ENCODE results near the gene GNGT2. TPM values are rescaled to one million over a fixed set of nuclear protein-coding genes. Genes with fewer than 3 reads are reported as not detected.

GNGT2 gene
- total and polyA plus RNA-seq, 2 of the 4 experiments (the other 2 are of a cell fraction): 0.18 to 0.79 TPM

DNA sequence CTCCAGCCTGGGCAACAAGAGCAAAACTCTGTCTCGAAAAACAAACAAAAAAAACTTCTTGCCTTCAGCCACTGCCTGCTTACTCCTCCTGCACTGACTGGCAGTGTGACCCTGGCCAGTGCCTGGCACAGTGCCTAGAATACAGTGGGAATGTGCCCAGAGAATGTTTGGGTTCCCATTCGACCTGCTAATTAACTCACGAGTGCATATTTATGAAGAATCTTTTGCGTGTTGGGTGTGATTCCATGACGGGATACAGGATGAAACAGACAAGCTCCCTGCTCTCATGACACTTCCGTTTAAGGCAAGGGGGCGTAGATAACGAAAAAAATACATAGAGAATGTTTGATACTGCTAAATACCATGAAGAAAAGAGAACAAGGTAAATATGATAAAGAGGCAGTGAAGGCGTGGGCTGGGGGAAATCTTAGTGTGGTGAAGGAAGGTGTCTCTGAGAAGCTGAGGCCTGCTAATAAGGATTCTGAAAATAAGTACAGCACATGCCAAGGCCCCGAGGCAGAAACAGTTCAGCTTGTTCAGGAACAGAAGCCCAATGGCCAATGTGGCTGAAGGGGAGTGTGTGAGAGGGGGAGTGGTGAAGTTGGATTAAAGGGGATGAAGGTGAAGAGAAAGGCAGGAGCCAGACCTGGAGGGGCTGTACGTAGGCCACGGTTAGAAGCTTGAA is 4.4 kb upstream of the GNGT2 start:
- no peak overlapping the region for H2AFZ ChIP-seq (replicated peaks; ENCODE audit: low read length, poor library complexity)
- DNase-seq (no peak), ATAC-seq (ENCODE audit: low read depth) (no peak)
- H4K20me1 ChIP-seq (ENCODE audit: insufficient read depth, low read length): no peaks in the 10 kb centered on the region
- TF ChIP-seq, protein P1, sequence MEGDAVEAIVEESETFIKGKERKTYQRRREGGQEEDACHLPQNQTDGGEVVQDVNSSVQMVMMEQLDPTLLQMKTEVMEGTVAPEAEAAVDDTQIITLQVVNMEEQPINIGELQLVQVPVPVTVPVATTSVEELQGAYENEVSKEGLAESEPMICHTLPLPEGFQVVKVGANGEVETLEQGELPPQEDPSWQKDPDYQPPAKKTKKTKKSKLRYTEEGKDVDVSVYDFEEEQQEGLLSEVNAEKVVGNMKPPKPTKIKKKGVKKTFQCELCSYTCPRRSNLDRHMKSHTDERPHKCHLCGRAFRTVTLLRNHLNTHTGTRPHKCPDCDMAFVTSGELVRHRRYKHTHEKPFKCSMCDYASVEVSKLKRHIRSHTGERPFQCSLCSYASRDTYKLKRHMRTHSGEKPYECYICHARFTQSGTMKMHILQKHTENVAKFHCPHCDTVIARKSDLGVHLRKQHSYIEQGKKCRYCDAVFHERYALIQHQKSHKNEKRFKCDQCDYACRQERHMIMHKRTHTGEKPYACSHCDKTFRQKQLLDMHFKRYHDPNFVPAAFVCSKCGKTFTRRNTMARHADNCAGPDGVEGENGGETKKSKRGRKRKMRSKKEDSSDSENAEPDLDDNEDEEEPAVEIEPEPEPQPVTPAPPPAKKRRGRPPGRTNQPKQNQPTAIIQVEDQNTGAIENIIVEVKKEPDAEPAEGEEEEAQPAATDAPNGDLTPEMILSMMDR (conservative IDR thresholded peaks at IDR 0.05; ENCODE audit: low read depth, low read length): no peak
- no peak for TF ChIP-seq RFX5 (IDR thresholded peaks at IDR 0.05; ENCODE audit: low read depth, low read length)
- TF ChIP-seq BHLHE40 (IDR thresholded peaks at IDR 0.05; ENCODE audit: low read depth, low read length): no peak
- no peak for TF ChIP-seq MAFK (IDR thresholded peaks at IDR 0.05; ENCODE audit: low read depth, low read length)
- TF ChIP-seq, protein P2, sequence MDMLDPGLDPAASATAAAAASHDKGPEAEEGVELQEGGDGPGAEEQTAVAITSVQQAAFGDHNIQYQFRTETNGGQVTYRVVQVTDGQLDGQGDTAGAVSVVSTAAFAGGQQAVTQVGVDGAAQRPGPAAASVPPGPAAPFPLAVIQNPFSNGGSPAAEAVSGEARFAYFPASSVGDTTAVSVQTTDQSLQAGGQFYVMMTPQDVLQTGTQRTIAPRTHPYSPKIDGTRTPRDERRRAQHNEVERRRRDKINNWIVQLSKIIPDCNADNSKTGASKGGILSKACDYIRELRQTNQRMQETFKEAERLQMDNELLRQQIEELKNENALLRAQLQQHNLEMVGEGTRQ (IDR thresholded peaks at IDR 0.05; ENCODE audit: low read depth, low read length): no peak
- no peak for TF ChIP-seq MAZ (IDR thresholded peaks at IDR 0.05; ENCODE audit: borderline replicate concordance, low read depth, low read length)
- TF ChIP-seq, protein P3, sequence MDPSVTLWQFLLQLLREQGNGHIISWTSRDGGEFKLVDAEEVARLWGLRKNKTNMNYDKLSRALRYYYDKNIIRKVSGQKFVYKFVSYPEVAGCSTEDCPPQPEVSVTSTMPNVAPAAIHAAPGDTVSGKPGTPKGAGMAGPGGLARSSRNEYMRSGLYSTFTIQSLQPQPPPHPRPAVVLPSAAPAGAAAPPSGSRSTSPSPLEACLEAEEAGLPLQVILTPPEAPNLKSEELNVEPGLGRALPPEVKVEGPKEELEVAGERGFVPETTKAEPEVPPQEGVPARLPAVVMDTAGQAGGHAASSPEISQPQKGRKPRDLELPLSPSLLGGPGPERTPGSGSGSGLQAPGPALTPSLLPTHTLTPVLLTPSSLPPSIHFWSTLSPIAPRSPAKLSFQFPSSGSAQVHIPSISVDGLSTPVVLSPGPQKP (IDR thresholded peaks at IDR 0.05; ENCODE audit: borderline replicate concordance, low read depth, low read length): no peak
- TF ChIP-seq POLR2A (IDR thresholded peaks at IDR 0.05; ENCODE audit: low read depth, low read length): no peak
- no peak for TF ChIP-seq CEBPB (IDR thresholded peaks at IDR 0.05; ENCODE audit: low read depth, low read length)
- TF ChIP-seq SMC3 (IDR thresholded peaks at IDR 0.05; ENCODE audit: low read depth, low read length): no peak
- TF ChIP-seq FOS (IDR thresholded peaks at IDR 0.05; ENCODE audit: low read depth, low read length): no peak
- TF ChIP-seq CHD1 (IDR thresholded peaks at IDR 0.05; ENCODE audit: low read depth, low read length): no peak
- TF ChIP-seq RAD21 (IDR thresholded peaks at IDR 0.05; ENCODE audit: low read length): no peak
- TF ChIP-seq RCOR1 (IDR thresholded peaks at IDR 0.05; ENCODE audit: insufficient replicate concordance, low read length): no peak
- TF ChIP-seq MXI1 (IDR thresholded peaks at IDR 0.05; ENCODE audit: borderline replicate concordance, low read depth, low read length): no peak
- no peak for TF ChIP-seq NFE2L2 (IDR thresholded peaks at IDR 0.05; ENCODE audit: low read depth, low read length)
- no peak overlapping the region for H4K91ac ChIP-seq (ENCODE audit: insufficient read depth, low read depth, low read length)
- H3K27ac ChIP-seq (ENCODE audit: insufficient read depth, low read length): no peak overlapping the region
- ChIA-PET POLR2A (ENCODE audit: unreplicated experiment) (no interaction called here), CTCF (interaction anchor here (1.5 kb wide), 1 partner anchor 8 kb away, joined by 3 read pairs; no protein-coding TSS in a partner anchor)
- no peak overlapping the region for H2AK9ac ChIP-seq (replicated peaks; ENCODE audit: low read depth, low read length, poor library complexity)
- no peaks in the 10 kb centered on the region for H3K36me3 ChIP-seq (ENCODE audit: control insufficient read depth, insufficient read depth, low read length)
- peaks cover 1% of the 10 kb centered on the region for H3K9me1 ChIP-seq (ENCODE audit: insufficient read depth, low read length)
- H4K5ac ChIP-seq (ENCODE audit: low read depth, low read length): no peak overlapping the region
- dilution Hi-C loops (cut with HindIII; ENCODE audit: low sequenced_read_pairs, unreplicated experiment) (no loop called here), intact Hi-C loops (cut with micrococcal nuclease) (no loop called here), in situ Hi-C loops (cut with MboI; ENCODE audit: low sequenced_read_pairs) (no loop called here)
- no peak overlapping the region for H3K18ac ChIP-seq (ENCODE audit: low read depth, low read length)
- H3K4me2 ChIP-seq (ENCODE audit: low read depth, low read length): no peak overlapping the region
- H3K4ac ChIP-seq (ENCODE audit: low read depth, low read length): no peak overlapping the region
- no peak overlapping the region for H3K9ac ChIP-seq (ENCODE audit: low read depth, low read length)
- BruUV-seq (replicated peaks): no TSS peak
- H3K27me3 ChIP-seq (ENCODE audit: control insufficient read depth, insufficient read depth, low read length): peaks cover 3% of the 10 kb centered on the region; the same call in 1 of the 2 replicates
- H3K56ac ChIP-seq (ENCODE audit: extremely low read depth, insufficient read depth, low read length): no peak overlapping the region
- H3K4me1 ChIP-seq (ENCODE audit: control insufficient read depth, insufficient read depth, low read length): peaks cover 3% of the 10 kb centered on the region
- H3K79me1 ChIP-seq (ENCODE audit: low read depth in 1 of 2, low read length in 2 of 2): no peaks in the 10 kb centered on the region
- H2BK5ac ChIP-seq (ENCODE audit: low read depth, low read length, poor library complexity, severe bottlenecking): no peak overlapping the region
- H2AK5ac ChIP-seq (ENCODE audit: low read depth, low read length): no peak overlapping the region
- H3K4me3 ChIP-seq (ENCODE audit: insufficient read depth, low read depth, low read length): no peak overlapping the region
- H3K23ac ChIP-seq (ENCODE audit: low read depth, low read length): no peak overlapping the region
- H2BK15ac ChIP-seq (ENCODE audit: low read depth, low read length): no peak overlapping the region
- H4K8ac ChIP-seq (ENCODE audit: low read depth in 2 of 2, low read length in 2 of 2): no peak overlapping the region
- WGBS, 2 experiments (ENCODE audit: extremely low coverage in 2 of 2, insufficient read length in 1 of 2): 88% methylated on average over 6 of the region's 12 CpGs; no CpG with 5 or more reads in 1 of the 2 experiments
- H2BK20ac ChIP-seq (ENCODE audit: low read depth, low read length): no peak overlapping the region
- no peaks in the 10 kb centered on the region for H3K9me3 ChIP-seq (ENCODE audit: control insufficient read depth, insufficient read depth, low read length)
- no peak overlapping the region for H2BK120ac ChIP-seq (ENCODE audit: low read depth, low read length)
- no peak overlapping the region for H3K14ac ChIP-seq (replicated peaks; ENCODE audit: low read depth, low read length)

All from IMR-90 (cell line).